GM18507 (cell line): Measurements from ENCODE around the gene ASIC5.

Source experiments
- DNase-seq: peaks from one replicate; pipeline ENCODE4 v3.0.0; 2011; ENCODE audit warnings: low read depth; ENCODE audit not compliant: insufficient read length; ENCODE audit errors: extremely low spot score
- FAIRE-seq: peaks from 2 replicates; lab custom pipeline; 2011; peaks lifted over from hg19 to GRCh38; lab: Jason Lieb, UNC

ASIC5 gene

DNA sequence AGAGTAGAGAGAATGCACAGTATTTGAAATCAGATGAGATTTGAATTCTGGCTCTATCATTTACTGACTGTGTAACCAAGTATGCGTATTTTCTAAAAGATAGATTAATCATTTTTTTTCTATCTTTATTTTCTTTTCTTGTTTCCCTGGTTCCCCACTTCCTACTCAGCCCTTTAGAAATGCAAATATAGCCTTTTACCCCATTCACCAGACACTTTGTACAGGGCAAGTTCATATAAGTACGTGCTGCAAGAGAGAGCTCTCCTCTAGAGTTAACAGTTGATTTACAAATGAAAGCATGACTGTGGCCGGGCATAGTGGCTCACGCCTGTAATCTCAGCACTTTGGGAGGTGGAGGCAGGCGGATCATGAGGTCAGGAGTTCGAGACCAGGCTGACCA lies 19.6 kb upstream of the ASIC5 start:
- no peak for FAIRE-seq

DNA sequence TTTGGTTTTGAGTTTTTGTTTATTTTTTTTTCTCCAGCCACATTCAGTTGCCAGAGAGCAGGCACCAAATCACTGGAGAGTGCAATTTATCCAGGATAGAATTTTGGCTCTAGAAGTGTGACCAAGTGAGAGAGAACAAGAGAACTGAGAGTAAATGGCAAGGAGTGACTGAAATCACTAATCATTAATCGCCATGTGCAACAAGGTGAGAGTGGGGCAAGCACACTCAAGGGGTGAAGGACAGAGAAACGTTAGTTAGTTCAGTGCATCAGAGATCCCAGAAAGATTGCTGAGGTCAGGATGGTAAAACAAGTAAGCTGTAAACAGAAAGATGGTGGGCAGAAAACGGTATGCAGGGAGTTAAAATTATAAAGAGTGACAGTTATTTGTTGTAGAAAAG lies 17.8 kb upstream of the ASIC5 start:
- FAIRE-seq: no peak
- DNase-seq: no peak

More for the DNA sequence above, 19.6 kb upstream of the ASIC5 start:
- no peak for DNase-seq

DNA sequence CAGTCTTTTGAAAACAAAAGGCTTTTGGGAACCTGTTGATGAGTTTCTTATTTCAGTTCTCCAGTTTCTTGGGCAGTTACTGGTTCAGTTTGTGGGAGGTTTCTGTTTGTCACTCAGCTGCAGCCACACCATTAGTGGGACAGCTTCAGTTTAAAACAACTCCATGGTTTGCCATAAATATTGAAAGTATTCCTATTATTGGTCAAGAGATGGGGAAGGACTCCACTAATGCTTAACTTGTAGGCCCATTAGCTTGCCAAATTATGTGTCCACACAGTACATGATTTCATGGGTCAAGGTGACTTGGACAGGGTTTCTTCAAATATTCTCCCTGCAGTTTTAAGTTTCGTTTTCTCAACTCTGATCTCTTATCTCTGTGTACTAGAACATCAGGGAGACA lies 15.5 kb upstream of the ASIC5 start:
- FAIRE-seq (peak; percentile 15), DNase-seq (no peak)

DNA sequence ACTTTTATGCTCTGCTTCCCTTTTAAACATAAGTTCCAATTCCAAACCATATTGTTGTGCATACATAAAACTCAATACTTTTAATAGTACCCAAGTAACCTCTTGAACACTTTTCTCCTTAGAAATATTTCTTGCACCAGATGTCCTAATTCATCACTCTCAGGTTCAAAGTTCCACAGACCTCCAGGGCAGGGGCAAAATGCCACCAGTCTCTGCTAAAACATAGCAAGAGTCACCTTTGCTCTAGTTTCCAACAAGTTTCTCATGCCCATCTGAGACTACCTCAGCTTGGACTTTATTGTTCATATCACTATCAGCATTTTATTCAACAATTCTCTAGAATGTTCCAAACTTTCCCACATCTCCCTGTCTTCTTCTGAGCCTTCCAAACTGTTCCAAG lies 13.7 kb upstream of the ASIC5 start:
- FAIRE-seq: no peak
- no peak for DNase-seq

DNA sequence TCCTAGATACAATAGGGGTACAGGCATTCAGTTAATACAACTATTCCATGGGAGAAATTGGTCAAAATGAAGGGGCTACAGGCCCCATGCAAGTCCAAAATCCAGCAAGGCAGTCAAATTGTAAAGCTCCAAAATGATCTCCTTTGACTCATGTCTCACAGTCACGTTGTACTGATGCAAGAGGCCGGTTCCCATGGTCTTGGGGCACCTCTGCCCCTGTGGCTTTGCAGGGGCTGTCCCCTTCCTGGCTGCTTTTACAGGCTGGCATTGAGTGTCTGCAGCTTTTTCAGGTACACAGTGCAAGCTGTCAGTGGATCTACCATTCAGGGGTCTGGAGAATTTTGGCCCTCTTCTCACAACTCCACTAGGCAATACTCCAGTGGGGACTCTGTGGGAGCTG lies 12.5 kb upstream of the ASIC5 start:
- DNase-seq (no peak), FAIRE-seq (no peak)

DNA sequence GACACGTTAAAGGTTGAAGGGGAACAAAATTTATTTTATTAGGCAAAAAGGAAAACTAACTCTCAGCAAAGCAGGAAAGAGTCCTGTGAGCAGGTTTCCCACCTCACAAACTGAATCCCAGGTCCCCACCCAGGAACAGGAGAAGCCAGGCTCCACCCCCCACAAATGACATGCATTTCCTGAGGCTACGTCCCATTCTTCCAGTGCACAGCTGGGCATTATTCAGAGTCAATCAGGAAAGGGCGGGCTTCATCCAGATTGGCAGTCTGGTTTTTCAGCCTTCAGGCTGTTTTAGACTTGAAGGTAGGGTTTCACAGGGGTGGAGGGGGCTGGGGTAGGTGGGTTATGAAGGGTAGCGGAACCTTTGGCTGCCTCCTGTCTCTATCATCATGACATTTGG lies 11.9 kb upstream of the ASIC5 start:
- no peak for FAIRE-seq

DNA sequence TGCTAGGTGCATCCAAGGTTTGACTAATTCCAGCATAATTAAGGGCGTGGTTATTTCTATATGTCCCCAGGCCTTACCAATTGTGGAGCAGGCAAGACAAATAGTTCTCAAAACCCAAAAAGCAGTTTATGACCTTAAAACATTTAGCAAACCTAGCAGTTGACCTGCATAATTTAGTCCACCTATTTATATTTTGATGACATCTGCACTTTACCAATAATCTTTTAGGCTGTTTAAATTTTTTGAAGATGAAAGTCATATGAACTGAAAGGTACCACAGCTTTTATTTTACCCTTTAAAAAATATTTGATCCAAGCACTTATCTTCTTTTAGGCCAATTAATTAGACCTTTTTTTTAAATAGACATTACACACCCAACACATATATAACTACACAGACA lies 9.8 kb upstream of the ASIC5 start:
- DNase-seq (no peak), FAIRE-seq (no peak)

More for the DNA sequence above, 11.9 kb upstream of the ASIC5 start:
- DNase-seq: no peak

DNA sequence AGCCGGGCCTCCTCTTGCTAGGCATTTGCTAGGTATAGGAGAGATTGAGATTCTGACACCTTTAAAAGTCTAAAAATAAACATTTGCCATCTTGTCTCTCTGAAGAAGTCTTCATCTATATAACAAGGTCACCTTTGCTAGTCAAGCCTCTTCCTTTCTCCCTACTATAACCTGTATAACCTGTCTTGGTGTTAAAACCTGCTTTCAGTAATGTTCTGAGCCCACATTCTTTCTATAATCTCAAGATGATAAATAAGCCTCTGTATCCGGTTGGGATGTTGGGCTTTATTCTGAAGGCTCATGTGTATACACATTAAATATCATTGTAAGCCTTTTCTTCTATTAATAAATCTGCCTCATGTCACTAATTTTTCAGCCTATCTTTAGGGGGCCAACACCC lies 10.2 kb downstream of the ASIC5 start:
- no peak for FAIRE-seq

DNA sequence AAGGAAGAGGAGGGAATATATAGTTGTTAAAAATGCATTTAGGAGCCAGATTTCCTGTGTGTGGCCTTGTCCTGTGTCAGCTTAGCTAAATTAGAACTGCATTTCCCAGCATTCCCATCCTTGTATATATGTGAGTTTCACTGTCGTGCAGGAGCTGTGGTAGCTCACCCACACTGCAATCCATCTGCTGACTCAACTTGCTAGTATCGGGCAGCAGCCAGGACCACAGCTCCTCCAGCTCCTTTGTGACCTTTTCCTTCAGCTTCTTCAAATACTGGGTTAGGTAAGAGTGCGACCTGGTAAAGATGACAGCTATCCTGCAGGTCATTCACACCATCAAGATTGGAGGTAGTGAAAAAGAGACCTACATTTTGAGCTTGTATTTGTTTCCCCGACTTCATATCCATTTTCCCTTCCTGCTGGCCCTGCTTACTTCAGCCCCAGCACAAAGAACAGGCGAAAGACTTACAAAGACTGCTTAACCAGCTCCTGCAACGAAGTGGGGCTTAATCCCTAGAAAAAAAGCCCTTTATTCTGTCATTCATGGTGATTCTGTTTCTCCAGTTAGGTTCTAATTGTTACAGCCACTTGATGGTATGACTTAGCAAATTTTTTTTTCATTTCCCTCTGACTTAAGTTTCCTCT lies 11.4 kb downstream of the ASIC5 start:
- DNase-seq (no peak), FAIRE-seq (no peak)

More for the DNA sequence above, 10.2 kb downstream of the ASIC5 start:
- no peak for DNase-seq

DNA sequence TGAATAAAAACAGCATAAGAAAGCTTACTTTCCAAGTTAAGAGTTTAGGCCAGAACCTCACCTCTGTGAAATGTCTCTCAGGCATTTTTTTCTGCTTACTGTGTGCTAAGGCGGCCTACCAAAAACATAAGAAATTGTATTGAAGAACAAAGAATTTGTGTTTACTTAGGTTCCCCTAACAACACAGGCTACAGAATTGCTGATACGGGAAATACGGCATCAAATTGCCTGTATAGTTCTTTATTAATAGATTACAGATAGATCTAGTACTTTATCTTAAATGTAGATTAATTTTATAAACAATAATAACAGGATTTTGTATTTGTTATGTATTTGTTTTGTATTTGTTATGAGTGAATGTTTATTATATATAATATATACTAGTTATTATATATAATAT lies 12.9 kb downstream of the ASIC5 start:
- DNase-seq (no peak), FAIRE-seq (no peak)

DNA sequence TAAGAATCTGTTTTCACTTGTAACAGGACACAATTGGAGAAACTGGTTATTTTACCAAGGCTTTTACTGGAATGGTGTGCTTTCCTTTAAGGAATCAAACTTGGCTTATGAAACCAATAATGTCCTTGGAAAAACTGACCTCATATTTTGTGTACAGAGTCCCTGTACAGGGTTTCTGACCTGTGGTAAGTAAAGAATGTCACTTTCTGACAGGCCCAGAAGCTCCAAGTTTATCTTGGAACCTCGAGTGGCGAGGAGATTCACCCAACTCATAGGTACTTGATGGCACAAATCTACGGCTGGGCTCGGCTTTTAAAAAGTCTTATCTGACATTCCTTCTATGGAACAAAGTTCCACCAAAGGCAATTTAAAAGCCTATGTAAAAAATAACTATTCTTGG lies 17.0 kb downstream of the ASIC5 start:
- FAIRE-seq (no peak), DNase-seq (no peak)

DNA sequence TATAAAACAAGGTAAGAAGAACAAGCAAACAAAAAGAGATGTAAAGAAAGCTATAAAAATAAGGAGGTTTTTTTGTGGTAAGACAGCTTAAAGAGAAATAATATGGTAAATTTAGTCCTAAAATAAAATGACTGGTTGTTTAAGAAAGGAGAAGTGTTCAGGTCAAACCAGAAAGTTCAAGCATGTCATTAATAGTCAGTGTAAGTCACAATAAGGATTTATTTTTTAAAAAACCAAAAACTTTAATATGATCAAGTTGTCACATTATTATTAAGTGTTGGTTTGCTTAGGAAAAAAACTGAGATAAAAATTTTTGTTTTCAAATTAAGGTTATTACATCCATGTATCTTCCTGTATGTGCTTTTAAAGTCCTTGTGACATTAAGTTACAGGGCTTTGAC lies 19.1 kb downstream of the ASIC5 start:
- DNase-seq (no peak), FAIRE-seq (no peak)

DNA sequence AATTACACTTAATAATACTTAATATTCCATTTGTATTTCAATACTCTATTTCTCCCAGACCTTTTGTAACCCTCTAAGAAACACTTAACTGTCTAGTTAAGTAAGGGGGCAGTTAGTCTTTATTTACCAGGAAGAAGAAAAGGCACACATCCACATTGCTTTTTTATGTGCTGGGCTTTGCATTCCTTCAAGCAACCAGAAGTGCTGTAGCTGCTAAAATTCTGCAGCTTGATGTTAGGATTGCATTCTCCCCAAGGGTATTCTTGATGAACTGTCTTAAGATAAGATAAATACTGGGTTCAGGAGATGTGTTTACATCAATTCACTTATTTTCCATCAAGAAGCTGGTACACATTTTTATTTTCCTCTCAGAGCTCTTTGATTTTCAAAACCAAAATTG lies 24.0 kb downstream of the ASIC5 start:
- DNase-seq (no peak), FAIRE-seq (no peak)

DNA sequence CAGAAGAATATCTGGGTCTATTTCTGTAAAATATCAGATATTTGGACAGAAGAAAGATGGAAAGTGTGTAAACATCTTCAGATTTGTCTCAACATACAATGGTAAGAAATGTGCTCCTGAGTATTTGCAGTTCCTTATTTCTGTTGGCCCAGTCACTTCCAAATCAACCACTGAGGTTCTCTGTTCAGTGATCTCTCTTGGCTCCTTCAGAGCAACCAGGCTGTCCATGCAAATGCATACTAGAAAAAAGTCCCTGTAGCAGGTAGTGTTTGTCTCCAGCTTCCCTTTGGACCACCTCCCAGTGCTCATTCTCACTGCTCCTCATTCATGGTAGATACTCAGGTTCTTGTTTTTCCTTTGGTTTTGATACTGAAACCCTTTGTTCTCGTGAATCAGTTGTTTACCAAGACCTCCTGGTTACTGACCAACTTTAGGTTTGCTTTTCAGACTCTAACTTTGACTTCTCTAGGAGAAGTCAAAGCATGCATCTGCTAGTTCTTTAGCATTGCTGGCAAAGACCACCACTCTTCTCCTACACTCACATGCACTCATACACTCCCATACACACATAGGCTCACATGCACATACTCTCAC lies 28.8 kb downstream of the ASIC5 start:
- FAIRE-seq (peak; percentile 44), DNase-seq (no peak)

DNA sequence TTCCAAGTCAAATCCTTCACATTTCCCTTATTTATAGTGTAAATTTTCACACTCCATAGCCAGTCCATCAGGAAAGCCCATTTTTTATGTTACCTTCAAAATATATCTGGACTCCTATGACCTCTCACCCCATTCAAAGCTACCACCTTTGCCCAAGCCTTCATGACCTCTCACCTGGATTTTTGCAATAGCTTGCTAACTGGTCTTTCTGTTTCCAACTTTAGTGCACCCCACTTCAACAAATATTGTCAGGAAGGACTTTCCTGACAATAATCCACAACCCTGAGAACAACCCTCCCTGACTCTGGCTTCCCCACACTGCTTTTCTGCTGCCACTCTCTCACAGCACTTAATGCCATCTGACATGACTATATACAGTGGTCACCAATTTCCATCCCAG lies 33.4 kb downstream of the ASIC5 start:
- no peak for DNase-seq
- no peak for FAIRE-seq

DNA sequence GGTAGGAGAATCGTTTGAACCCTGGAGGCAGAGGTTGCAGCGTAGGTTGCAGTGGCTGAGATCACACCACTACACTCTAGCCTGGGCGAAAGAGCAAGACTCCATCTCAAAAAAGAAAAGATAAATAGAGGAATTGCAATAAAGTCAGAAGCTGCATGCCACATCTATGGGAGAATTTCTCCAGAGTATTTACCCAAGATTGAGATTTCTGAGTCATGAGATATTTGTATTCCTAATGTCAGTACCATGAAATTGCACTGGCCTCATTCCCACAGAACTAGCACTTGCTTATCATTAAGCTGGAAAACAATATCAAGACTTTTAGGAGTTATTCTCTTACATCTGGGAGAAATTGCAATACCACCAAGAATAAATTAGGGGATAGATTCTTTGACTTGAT lies 37.4 kb downstream of the ASIC5 start:
- no peak for DNase-seq
- no peak for FAIRE-seq

DNA sequence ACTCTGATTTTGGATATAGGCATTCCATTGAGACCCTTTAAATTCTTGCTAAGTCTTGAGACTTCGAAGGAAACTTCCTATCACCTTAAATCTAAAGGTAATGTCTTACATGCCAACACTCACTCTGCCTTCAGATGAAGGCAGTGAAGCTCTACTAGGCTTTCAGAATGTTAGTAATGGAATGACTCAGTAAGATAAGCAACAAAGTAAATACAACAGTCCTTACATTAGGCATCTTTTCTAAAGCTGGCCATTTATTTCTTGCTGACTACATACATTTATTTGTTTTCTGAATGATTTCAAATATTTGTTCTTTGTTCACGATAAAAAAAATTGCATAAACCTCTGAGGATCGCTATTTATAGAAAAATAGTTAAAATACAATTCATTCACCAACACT lies 43.5 kb downstream of the ASIC5 start:
- FAIRE-seq (no peak), DNase-seq (no peak)

DNA sequence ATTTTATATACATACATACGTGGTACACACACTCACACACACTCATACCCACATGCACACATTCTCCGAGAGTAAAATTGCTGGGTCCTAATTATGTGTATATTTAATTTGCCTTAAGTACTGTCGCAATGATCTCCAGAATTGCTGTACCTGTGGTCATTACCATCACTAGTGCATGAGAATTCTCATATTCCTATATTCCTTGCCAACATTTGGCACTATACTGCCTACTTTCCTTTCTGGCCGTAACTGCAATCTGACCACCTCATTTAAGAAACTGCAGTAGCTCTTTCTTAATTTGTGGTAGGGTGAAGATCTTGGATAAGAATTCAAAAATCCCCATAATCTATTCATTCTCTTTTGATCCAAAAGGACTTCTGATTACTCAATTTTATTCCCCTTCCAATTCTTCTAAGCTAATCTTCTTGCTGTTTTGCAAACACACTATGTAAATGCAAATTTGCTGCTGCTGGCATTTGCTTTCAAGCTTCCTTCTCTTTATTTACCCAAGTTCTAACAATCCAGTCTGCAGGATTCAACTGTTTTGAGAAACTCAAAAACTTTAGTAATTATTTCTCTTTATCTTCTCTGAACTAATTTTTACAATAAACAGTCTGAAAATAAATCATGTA lies 45.1 kb downstream of the ASIC5 start:
- DNase-seq (no peak), FAIRE-seq (no peak)

DNA sequence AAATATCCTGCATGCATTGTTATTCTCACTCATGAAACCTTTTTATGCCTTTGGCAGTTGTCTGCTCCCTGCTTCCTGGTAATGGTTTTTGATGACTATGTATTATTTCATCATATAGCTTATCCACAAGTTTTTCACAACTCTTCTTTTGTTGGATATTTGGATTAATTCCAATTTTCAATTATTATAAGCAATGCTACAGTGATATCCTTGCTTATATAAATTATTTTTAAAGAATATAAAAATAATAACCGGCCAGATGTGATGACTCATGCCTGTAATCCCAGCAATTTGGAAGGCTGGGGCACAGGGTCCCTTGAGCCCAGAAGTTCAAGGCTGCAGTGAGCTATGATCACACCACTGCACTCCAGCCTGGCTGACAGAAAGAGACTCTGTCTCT lies 47.0 kb downstream of the ASIC5 start:
- DNase-seq (no peak), FAIRE-seq (no peak)

DNA sequence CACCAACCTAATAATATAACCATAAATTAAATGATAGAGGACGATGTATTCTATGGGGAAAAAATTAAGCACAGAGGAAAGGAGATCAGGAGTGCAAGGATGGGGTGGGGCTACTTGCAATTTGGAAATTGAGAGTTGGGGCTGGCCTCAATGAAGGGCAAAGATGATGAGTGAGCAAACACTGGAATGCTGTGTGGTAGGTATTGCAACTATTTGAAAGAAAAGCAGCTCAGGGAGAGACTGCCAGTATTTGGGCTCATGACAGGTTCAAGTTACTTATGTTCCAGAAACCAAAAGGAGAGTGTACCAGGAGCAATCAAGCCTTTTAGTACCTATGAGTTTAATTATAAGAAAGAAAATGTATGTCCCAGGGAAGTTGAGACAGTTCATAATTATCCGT lies 47.4 kb downstream of the ASIC5 start:
- DNase-seq (no peak), FAIRE-seq (no peak)

DNA sequence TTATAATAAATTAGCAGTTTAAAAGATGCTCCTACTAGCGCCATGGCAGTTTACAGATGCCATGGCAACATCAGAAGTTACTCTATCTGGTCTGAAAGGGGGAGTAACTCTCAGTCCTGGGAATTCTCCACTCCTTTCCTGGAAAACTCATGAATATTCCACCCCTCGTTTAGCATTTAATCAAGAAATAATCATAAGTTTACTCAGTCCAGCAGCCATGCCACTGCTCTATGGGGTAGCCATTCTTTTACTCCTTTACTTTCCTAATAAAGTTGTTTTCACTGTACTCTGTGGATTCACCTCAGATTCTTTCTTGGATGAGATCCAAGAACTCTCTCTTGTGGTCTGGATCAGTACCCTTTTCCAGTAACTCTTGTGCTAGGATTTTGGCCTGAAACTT lies 55.0 kb downstream of the ASIC5 start:
- DNase-seq (no peak), FAIRE-seq (no peak)
